Liver (tissue), 3 donors: ENCODE measurements around the gene CCDC93.

Experiments used
- EGR1 ChIP-seq, 2 donors: IDR thresholded peaks; 2 replicates each; pipeline ENCODE4 v1.6.1; 2016 to 2018; ENCODE audit warnings: antibody characterized with exemption in 2 of 2, low read depth in 2 of 2
- FOXA2 ChIP-seq: IDR thresholded peaks from 2 replicates; pipeline ENCODE4 v1.6.1; 2016; ENCODE audit warnings: antibody characterized with exemption
- GABPA ChIP-seq, 2 donors: IDR thresholded peaks in 1 of 2; conservative IDR thresholded peaks in 1 of 2; 2 replicates each; pipeline ENCODE4 v1.6.1; 2016; ENCODE audit warnings: antibody characterized with exemption in 2 of 2, mild to moderate bottlenecking in 1 of 2, moderate library complexity in 1 of 2
- HNF4A ChIP-seq, 2 donors: conservative IDR thresholded peaks; 2 replicates each; pipeline ENCODE4 v1.6.1; 2016; ENCODE audit warnings: antibody characterized with exemption in 2 of 2, mild to moderate bottlenecking in 2 of 2
- JUND ChIP-seq, 2 donors: IDR thresholded peaks; 2 replicates each; pipeline ENCODE4 v1.6.1; 2016; ENCODE audit warnings: antibody characterized with exemption in 2 of 2
- RAD21 ChIP-seq, 2 donors: IDR thresholded peaks; 2 replicates each; pipeline ENCODE4 v1.6.1; 2016; ENCODE audit warnings: antibody characterized with exemption in 2 of 2, mild to moderate bottlenecking in 2 of 2
- REST ChIP-seq: IDR thresholded peaks from 2 replicates; pipeline ENCODE4 v1.6.1; 2016; ENCODE audit warnings: antibody characterized with exemption, mild to moderate bottlenecking
- SP1 ChIP-seq: IDR thresholded peaks from 2 replicates; pipeline ENCODE4 v1.6.1; 2018; ENCODE audit warnings: antibody characterized with exemption, mild to moderate bottlenecking
- TAF1 ChIP-seq: conservative IDR thresholded peaks from 2 replicates; pipeline ENCODE4 v1.6.1; 2016; ENCODE audit warnings: antibody characterized with exemption, mild to moderate bottlenecking
- YY1 ChIP-seq: IDR thresholded peaks from 2 replicates; pipeline ENCODE4 v1.6.1; 2016; ENCODE audit warnings: antibody characterized with exemption, mild to moderate bottlenecking
- TF ChIP-seq, protein P1 (sequence below): fragments of 150-350 bp; IDR thresholded peaks from 2 replicates; pipeline ENCODE4 v1.5.1; 2017; ENCODE audit warnings: improper control_type of control experiment, low read depth, low read length; ENCODE audit not compliant: missing input control
- TF ChIP-seq, protein P2 (sequence below): IDR thresholded peaks from 2 replicates; pipeline ENCODE4 v1.6.1; 2016; ENCODE audit warnings: antibody characterized with exemption
- TF ChIP-seq, protein P3 (sequence below): IDR thresholded peaks from 2 replicates; pipeline ENCODE4 v1.6.1; 2016; ENCODE audit warnings: antibody characterized with exemption
- TF ChIP-seq, protein P4 (sequence below): IDR thresholded peaks from 2 replicates; pipeline ENCODE4 v1.6.1; 2016; ENCODE audit warnings: antibody characterized with exemption
- donor health status: healthy.
- donor health status: healthy.

DNA sequence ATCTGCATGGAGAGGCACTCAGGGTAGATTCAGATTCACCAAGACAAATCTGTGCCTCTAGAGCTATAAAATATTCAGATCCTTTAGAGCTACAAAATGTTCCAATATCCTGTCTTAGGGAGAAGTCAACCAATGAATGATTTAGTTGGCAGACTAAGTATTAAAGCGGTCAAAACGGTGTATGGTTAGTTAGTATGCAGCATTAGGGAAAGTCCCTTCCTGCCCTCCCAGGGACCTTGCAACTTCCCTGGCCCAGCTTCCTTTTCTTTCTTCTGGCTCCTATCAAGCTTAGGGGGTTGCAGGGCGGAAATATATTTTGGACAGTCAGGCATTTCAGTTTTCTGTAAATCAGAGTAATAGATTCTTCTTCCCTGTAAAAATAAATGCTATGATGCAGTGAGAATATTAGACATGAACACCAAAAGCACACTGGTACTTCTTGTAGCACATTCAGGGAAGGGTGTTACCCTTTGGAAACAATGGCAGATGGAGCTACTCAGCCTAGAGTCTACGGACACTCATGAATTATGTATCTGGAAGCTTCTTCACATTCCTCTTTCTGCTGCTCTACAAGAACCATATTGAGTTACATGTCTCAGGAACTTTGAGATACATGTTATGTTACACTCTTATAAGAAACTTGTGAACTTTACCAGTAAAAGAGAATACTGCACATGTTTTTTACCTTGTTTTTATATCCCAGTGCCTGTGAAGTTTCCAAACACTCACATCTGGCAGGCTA is 45.7 kb downstream of the CCDC93 start:
- TF ChIP-seq, protein P1, sequence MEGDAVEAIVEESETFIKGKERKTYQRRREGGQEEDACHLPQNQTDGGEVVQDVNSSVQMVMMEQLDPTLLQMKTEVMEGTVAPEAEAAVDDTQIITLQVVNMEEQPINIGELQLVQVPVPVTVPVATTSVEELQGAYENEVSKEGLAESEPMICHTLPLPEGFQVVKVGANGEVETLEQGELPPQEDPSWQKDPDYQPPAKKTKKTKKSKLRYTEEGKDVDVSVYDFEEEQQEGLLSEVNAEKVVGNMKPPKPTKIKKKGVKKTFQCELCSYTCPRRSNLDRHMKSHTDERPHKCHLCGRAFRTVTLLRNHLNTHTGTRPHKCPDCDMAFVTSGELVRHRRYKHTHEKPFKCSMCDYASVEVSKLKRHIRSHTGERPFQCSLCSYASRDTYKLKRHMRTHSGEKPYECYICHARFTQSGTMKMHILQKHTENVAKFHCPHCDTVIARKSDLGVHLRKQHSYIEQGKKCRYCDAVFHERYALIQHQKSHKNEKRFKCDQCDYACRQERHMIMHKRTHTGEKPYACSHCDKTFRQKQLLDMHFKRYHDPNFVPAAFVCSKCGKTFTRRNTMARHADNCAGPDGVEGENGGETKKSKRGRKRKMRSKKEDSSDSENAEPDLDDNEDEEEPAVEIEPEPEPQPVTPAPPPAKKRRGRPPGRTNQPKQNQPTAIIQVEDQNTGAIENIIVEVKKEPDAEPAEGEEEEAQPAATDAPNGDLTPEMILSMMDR = no peak
- TF ChIP-seq YY1 (no peak), JUND (IDR thresholded peaks at IDR 0.05) (no peak), TAF1 (no peak), GABPA (IDR thresholded peaks at IDR 0.05 in 1 of 2, conservative IDR thresholded peaks at IDR 0.05 in 1 of 2) (no peak), HNF4A (conservative IDR thresholded peaks at IDR 0.05) (no peak), SP1 (no peak), FOXA2 (no peak), EGR1 (IDR thresholded peaks at IDR 0.05; ENCODE audit: low read depth in 2 of 2) (no peak), REST (no peak), RAD21 (IDR thresholded peaks at IDR 0.05) (no peak)
- TF ChIP-seq, protein P2, sequence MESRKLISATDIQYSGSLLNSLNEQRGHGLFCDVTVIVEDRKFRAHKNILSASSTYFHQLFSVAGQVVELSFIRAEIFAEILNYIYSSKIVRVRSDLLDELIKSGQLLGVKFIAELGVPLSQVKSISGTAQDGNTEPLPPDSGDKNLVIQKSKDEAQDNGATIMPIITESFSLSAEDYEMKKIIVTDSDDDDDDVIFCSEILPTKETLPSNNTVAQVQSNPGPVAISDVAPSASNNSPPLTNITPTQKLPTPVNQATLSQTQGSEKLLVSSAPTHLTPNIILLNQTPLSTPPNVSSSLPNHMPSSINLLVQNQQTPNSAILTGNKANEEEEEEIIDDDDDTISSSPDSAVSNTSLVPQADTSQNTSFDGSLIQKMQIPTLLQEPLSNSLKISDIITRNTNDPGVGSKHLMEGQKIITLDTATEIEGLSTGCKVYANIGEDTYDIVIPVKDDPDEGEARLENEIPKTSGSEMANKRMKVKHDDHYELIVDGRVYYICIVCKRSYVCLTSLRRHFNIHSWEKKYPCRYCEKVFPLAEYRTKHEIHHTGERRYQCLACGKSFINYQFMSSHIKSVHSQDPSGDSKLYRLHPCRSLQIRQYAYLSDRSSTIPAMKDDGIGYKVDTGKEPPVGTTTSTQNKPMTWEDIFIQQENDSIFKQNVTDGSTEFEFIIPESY = no peak
- TF ChIP-seq, protein P3, sequence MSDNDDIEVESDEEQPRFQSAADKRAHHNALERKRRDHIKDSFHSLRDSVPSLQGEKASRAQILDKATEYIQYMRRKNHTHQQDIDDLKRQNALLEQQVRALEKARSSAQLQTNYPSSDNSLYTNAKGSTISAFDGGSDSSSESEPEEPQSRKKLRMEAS = no peak
- TF ChIP-seq, protein P4, sequence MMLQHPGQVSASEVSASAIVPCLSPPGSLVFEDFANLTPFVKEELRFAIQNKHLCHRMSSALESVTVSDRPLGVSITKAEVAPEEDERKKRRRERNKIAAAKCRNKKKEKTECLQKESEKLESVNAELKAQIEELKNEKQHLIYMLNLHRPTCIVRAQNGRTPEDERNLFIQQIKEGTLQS = no peak
